DMS153 treated with DMSO at 0.1 percent for 48 hours (cell line): ENCODE measurements around the gene EHBP1L1.

Experiments used
- DNase-seq: peaks from one replicate; lab custom pipeline; 2025; ENCODE audit not compliant: unreplicated experiment; lab: John Stamatoyannopoulos, UW

EHBP1L1 gene

GRCh38 chr11:65546217-65546958, 29.5 kb upstream of the EHBP1L1 start:
- peak; percentile 94 for DNase-seq

- no peak for DNase-seq
Observed at GRCh38 chr11:65547446-65548125, 28.3 kb upstream of the EHBP1L1 start.

DNA sequence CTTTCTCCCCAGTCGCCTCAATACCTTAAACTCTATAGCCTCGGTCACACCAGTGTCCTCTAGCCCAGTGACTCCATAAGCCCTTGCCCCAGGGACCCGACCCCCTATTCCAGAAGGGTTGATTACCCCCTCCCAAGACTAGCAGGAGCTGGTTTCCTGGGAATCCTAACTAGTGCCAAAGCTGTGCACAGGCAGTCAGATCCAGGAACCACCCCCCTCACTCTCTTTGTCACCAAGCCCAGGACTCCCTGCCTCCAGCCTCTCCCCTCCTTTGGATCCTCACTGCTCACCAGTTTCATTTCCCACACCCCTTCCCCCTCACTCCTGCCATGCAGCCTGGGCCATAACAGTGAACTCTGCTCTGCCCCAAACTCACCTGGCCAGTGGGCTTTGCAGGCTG, 27.5 kb upstream of the EHBP1L1 start:
- no peak for DNase-seq

GRCh38 chr11:65549096-65549495, 26.8 kb upstream of the EHBP1L1 start:
- no peak for DNase-seq

- peak; percentile 84 for DNase-seq
Observed at GRCh38 chr11:65551572-65552387, 24.1 kb upstream of the EHBP1L1 start.

DNA sequence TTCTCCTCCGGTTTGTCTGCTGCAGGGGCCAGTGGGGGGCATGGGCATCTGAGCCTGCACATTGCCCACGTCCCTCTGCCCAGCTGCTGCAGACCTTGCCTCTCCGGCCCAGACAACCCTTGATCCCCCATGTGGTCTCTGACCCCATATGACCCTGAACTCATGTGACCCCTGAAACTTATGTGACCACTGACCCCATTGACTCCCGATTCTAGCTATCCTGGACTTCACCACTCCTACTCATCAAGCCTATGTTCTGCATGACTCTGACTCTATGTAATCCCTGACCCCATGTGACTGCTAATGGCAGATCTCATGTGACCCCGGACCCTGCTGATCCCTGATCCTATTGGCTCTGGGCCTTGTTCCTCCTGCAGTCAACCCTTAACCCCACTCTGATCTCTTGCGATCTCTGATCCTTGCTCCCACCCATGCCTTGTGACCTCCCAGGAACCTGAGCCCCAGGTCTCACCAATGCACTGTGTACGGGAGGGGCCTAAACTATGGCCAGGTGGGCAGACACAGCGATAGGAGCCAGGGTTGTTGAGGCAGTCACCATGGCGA, 23.4 kb upstream of the EHBP1L1 start:
- no peak for DNase-seq

DNA sequence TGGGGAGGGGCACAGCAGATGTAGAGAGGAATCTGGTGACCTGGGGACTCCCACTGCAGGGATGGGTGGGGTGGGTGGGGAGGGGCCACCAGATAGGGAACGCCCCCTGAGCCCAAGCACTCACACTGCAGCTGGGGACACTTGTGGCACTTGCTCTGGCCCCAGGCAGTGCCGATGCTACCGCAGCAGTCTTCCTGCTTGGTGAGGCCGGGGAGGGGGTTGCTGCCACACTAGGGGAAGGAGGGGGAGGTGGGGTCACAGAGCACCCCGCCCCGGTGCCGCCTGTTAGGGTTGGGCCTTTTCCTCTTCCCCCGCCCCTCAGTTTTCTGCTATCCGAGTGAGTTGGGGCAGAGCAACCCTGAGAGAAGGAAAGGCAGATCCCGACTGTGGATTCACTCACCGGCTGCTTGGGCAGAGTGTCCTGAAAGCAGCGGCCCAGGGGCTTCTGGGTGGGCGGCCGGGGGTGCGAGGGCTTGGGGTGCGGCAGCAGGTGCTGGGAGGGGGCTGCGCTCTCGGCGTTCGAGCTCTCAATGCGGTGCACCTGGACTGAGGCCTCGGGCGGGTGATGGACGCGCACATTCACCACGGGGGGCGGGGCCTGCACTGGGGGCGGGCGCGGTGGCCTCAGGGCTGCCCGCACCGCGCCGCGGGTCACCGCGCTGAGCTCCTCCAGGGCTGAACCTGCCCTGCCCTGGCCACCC, 22.4 kb upstream of the EHBP1L1 start:
- DNase-seq: peak; percentile 64

- DNase-seq: no peak
Observed at GRCh38 chr11:65554057-65554818, 21.6 kb upstream of the EHBP1L1 start.

DNA sequence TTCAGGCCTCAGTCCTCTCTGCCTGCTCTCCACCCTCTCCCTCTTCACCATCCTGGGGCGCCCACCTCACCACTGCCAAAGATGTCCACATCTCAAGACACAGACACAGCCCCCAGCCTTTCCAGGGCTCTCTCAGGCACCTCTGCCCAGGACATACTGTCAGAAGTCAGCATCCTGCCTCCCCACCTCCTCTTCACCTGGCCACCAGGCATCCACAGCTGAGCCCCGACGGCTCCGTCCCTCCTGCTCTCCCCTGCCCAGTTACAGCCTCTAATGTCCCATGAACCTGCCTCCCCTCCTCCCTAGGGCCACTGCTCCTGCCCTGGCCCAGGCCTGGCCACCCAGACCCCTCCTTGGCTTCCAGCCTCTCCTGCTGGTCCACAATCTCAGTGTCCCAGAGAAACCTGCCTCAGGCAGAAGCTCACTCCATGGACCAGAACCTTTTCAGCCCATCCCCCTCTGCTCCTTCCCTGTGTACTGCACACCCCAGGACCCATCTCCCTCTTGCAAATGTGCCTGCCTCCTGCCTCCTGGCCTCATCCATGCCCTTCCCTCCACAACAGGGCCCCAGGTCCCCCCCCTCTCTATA, 20.9 kb upstream of the EHBP1L1 start:
- no peak for DNase-seq

DNA sequence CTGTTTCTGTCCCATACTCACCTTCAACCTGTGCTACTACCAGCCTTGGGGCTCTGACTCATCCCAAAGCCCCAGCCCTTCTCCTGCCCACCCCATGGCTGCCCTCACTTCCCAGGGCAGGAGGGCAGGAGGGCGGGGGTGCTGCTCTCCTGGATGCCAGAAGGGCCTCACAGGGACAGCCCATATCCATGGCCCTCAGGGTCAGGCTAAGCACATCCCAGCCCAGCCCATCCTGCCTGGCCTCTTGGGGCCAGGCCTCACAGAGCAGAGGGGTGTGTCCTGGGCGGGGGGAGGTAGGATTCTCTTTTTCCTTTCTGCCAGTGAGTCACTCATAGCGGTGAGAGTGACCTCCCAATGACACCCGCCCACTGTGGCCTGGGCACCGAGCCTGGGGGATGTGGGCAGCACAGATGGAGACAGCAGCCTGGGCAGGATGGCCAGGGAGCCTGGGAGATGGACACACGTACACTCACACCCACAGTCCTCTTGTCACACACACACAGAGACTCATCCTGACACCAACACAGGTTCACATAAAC, 20.1 kb upstream of the EHBP1L1 start:
- DNase-seq: no peak

DNA sequence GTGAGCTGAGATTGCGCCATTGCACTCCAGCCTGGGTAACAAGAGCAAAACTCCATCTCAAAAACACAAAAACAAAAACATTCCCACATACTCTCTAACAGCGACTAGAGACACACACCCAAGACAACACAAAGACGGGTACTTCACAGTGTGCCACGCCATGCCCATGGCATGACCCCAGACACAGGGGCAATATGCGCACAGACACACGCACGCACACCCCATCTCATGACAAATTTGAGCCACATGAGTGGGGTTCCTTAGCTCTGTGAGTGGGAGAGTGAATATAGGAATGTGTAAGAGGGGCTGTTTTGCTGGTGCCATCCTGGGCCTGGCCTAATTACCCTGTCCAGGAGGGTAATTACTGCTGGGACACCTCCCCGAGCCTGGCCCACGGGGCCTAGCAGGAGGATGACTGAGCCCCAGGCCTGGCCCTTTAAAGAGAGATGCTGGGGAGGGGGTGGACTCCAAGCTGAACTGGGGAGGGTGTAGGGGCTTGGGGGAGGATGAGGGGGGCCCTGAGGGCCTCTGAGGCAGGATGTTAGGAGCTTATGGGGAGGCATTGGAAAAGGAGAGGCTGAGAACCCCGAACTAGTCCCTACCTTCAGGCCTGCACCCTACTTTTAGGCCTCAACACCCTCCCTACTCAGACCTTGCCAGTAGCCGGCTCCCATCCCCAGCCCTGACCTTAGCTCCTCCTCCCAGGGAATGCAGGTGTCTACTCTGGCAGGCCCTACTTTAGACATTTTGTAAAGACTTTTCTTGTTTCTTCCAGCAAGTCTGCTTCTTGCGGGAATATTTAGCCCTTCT, 19.2 kb upstream of the EHBP1L1 start:
- DNase-seq: no peak

DNA sequence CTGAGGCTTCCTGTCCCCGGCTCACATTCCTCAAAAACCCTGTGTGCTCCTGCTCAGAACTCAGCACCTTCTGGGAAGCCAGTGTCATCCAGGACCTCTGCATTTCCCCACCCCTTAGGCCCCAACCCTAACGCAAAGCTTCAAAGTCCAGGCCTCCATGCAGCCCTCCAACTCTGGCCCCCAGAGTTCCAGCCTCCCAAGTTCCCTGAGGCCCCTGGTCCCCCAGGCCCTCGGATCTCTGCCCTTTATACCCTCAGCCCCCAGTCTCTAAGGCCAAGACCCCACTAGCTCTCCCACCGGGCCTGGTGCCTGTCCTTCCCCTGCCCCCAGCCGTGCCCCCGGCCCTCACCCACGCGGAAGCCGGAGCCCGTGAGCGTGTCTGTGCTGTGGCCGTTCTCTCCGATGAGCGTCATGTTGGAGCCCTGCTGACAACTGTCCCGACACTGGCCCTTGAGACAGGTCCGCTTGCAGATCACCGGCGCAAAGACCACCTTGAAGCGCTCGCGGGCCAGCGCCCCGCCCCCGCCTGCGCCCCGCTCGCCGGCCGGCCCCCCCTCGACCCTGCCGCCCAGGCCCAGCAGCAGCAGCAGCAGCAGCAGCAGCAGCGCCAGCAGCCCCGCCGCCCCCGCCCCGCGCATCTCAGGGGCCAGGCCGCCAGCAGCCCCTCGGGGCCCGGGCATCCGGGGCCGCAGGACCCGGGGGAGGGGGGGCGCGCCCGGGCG, 18.4 kb upstream of the EHBP1L1 start:
- no peak for DNase-seq

GRCh38 chr11:65558002-65558929, 17.6 kb upstream of the EHBP1L1 start, which contains the start of gene LTBP3:
Gene LTBP3 (minus strand): TSS chr11:65558359. CDS start chr11:65557959, 400 bp downstream.
- DNase-seq: peak; percentile 49

DNA sequence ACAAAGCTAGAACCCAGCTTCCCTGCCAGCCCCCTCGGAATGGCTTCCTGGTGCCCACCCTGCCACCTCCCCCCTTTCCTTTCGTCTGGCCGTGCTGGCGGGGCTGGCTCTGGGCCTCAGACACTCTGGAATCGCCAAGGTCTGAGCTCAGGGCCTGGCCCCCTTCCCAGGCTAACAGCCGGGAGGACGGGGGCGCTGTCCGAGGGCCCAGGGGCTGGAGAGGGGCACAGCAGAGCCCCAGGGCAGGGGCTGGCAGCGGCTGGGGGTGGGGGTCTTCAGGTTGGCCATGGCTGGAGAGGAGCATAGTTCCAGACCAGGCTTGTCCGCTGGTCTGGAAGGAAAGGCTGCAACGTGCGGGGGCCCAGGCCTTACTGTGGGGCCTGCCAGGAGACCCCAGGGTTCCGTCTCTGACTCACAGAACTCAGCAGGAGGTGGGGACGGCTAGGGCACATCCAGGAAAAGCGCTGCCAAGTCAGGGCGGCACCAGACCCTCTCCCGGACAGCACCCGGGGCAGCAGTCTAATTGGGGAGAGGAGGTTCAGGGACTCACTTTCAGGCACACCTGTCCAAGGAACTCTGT, 16.8 kb upstream of the EHBP1L1 start:
- no peak for DNase-seq

- DNase-seq: no peak
Observed at GRCh38 chr11:65559535-65559934, 16.3 kb upstream of the EHBP1L1 start.

DNA sequence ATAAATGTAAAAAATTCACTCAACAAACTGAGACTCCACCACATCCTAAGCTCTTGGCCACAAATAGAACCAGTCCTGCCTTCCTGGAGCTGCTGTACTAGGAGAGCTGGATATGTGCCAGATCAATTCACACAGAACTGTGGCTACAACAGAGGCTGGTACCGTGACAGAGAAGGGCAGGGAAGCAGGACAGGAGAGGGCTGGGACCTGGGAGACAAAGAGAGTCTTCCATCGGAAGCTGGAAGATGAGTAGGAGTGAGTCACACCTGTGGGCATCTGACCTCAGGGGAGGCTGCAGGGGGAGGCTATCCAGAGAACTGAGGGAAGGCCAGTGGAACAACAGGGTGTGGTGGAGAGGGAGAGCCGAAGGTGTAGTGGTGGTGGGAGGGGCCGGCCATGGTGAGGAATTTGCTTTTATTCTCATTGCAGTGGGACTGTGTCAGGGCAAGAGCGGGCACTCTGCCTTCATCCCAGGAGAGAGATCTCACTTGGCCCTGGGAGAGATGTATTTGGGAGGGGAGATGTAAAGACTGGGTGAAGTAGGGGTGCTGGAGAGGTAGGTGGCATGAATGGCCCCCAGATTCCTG, 15.8 kb upstream of the EHBP1L1 start:
- peak; percentile 85 for DNase-seq
